Upper lobe of left lung (tissue), 4 donors: ENCODE data around the gene RNF213.

Experiments
- CTCF ChIP-seq, 6 experiments: fragments of 450-650 bp in 4 of 6; fragments of 200-600 bp in 2 of 6; sonication (generic) in 2 of 6; IDR thresholded peaks; one replicate each; pipeline ENCODE4 v1.5.1; 2016 to 2019; ENCODE audit warnings: antibody characterized with exemption in 6 of 6
- EP300 ChIP-seq, 4 donors: sonication (generic); formaldehyde crosslinking; IDR thresholded peaks; one replicate each; pipeline ENCODE4 v1.5.1; 2017; ENCODE audit warnings: antibody characterized with exemption in 4 of 4, control low read depth in 2 of 4
- POLR2A ChIP-seq, 4 donors: fragments of 450-650 bp; IDR thresholded peaks; one replicate each; pipeline ENCODE4 v1.5.1; 2016 to 2017; ENCODE audit warnings: antibody characterized with exemption in 4 of 4, mild to moderate bottlenecking in 2 of 4
- POLR2AphosphoS5 ChIP-seq, 2 donors: sonication (generic); formaldehyde crosslinking; IDR thresholded peaks; one replicate each; pipeline ENCODE4 v1.5.1; 2017; ENCODE audit warnings: antibody characterized with exemption in 2 of 2

DNA sequence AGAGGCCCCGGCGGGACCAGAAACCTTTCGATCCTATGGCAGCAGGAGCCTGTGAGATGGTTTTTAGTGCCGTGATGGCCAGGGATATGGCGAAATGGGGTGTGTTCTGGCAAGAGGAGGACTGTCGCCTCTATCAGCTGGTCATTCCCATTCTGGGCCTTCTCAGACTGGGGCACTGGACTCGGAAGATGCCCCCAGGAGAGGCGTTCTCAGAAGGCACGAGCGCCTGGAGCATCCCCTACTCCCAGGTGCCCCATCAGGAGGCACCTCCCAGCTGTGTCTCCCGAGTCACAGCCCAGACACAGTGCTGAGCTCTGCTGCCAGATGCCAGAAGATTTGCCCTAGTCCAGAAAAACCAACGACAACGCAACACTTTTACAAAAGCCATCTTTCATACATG, 99.7 kb downstream of the RNF213 start:
- no peak for TF ChIP-seq CTCF (IDR thresholded peaks at IDR 0.05)
- no peak for TF ChIP-seq EP300 (IDR thresholded peaks at IDR 0.05)
- no peak for TF ChIP-seq POLR2A (IDR thresholded peaks at IDR 0.05)
- TF ChIP-seq POLR2AphosphoS5 (IDR thresholded peaks at IDR 0.05) = no peak
